DMS114 treated with DMSO at 0.1 percent for 48 hours (cell line): ENCODE data around the gene IGFBP3.

ENCODE experiments used
- DNase-seq: peaks from one replicate; lab custom pipeline; 2025; ENCODE audit not compliant: unreplicated experiment; lab: John Stamatoyannopoulos, UW

Gene IGFBP3

GRCh38 chr7:45923290-45923689 lies 2.2 kb upstream of the IGFBP3 start:
- DNase-seq, result peak; percentile 65

- peak; percentile 43 for DNase-seq
Measured at GRCh38 chr7:45922810-45923209, 1.7 kb upstream of the IGFBP3 start.

GRCh38 chr7:45921699-45922519 lies 837 bp upstream of the IGFBP3 start:
- peak; percentile 43 for DNase-seq

- DNase-seq, result no peak
Measured at GRCh38 chr7:45921381-45921698, 268 bp upstream of the IGFBP3 start.

- DNase-seq, result no peak
Measured at GRCh38 chr7:45919993-45920459, 1.0 kb downstream of the IGFBP3 start.

GRCh38 chr7:45919231-45919784 lies 1.8 kb downstream of the IGFBP3 start:
- DNase-seq, result no peak

GRCh38 chr7:45918556-45918955 lies 2.5 kb downstream of the IGFBP3 start:
- DNase-seq, result no peak

GRCh38 chr7:45917658-45918057 lies 3.4 kb downstream of the IGFBP3 start:
- peak; percentile 44 for DNase-seq

GRCh38 chr7:45917064-45917463 lies 4.0 kb downstream of the IGFBP3 start:
- DNase-seq, result no peak

- no peak for DNase-seq
Measured at GRCh38 chr7:45915606-45916005, 5.5 kb downstream of the IGFBP3 start.

GRCh38 chr7:45914911-45915310 lies 6.2 kb downstream of the IGFBP3 start:
- DNase-seq, result no peak

- no peak for DNase-seq
Measured at GRCh38 chr7:45912972-45913371, 8.1 kb downstream of the IGFBP3 start.

GRCh38 chr7:45911311-45911710 lies 9.8 kb downstream of the IGFBP3 start:
- no peak for DNase-seq

- no peak for DNase-seq
Measured at GRCh38 chr7:45910855-45911254, 10.2 kb downstream of the IGFBP3 start.

GRCh38 chr7:45909561-45909960 lies 11.5 kb downstream of the IGFBP3 start:
- DNase-seq, result no peak

GRCh38 chr7:45902820-45903219 lies 18.3 kb downstream of the IGFBP3 start:
- no peak for DNase-seq

- DNase-seq, result no peak
Measured at GRCh38 chr7:45901566-45901965, 19.5 kb downstream of the IGFBP3 start.

GRCh38 chr7:45898222-45898621 lies 22.9 kb downstream of the IGFBP3 start:
- no peak for DNase-seq

- DNase-seq, result no peak
Measured at GRCh38 chr7:45897042-45897690, 23.9 kb downstream of the IGFBP3 start.

GRCh38 chr7:45894665-45895062 lies 26.4 kb downstream of the IGFBP3 start:
- no peak for DNase-seq

- DNase-seq, result no peak
Measured at GRCh38 chr7:45893996-45894664, 26.9 kb downstream of the IGFBP3 start.
